Activated CD8-positive, alpha-beta T cell treated with anti-CD3 and anti-CD28 coated beads, Interleukin-2, amount 10 ng/mL, durations not matched to agents 7 days and 5 days (primary cell): ENCODE data around the gene PROCA1. TPM values are rescaled to one million over a fixed set of nuclear protein-coding genes. Genes with fewer than 3 reads are reported as not detected.
A peak's percentile ranks its signal among the peaks of the same experiment; 100 is the strongest.
"Not testable (repeated sequence)": the region's sequence is repeated elsewhere in the genome, so short reads cannot be mapped to it uniquely, and the experiment has no call there.

ENCODE experiments used
- ATAC-seq: fragments of 150-1000 bp; cut with Tn5 transposase; one replicate; pipeline ENCODE4 v1.10.0; 2021; ENCODE audit warnings: moderate library complexity
- CTCF ChIA-PET: fragments of 350-600 bp; sonication (Branson Sonifier 250); formaldehyde crosslinking; loops from one replicate; lab custom pipeline; 2021; ENCODE audit warnings: antibody characterized with exemption; lab: Charles Lee
- POLR2A ChIA-PET: fragments of 350-600 bp; sonication (Branson Sonifier 250); formaldehyde crosslinking; loops from one replicate; lab custom pipeline; 2021; ENCODE audit warnings: antibody characterized with exemption; lab: Charles Lee
- DNase-seq: peaks from one replicate; pipeline ENCODE4 v3.0.0-alpha.2; 2020
- H3K27ac Mint-ChIP-seq: one replicate; pipeline ENCODE4 v1.8.0; 2021; ENCODE audit warnings: mild to moderate bottlenecking, mixed read lengths
- H3K27me3 Mint-ChIP-seq: one replicate; pipeline ENCODE4 v1.8.0; 2021; ENCODE audit warnings: low read depth, mixed read lengths
- H3K36me3 Mint-ChIP-seq: one replicate; pipeline ENCODE4 v1.8.0; 2021; ENCODE audit warnings: low read depth, mixed read lengths
- H3K4me1 Mint-ChIP-seq: one replicate; pipeline ENCODE4 v1.8.0; 2021; ENCODE audit warnings: low read depth, mixed read lengths
- H3K4me3 Mint-ChIP-seq: one replicate; pipeline ENCODE4 v1.8.0; 2021; ENCODE audit warnings: mild to moderate bottlenecking, mixed read lengths
- H3K9me3 Mint-ChIP-seq: one replicate; pipeline ENCODE4 v1.8.0; 2022; ENCODE audit warnings: mixed read lengths; ENCODE audit not compliant: insufficient read depth
- total RNA-seq, 2 experiments: library from RNA; stranded (reverse); gene quantifications; one replicate each; pipeline ENCODE4 v1.2.3, GENCODE V29; 2021

PROCA1 gene
- total RNA-seq, 2 experiments from 2014 or later, result 5.3 to 6.1 TPM

- Mint-ChIP-seq H3K4me1 (peaks cover 36% of the 10 kb centered on the region), H3K36me3 (peaks cover 45% of the 10 kb centered on the region)
Measured at GRCh38 chr17:28661635-28662526, 49.8 kb downstream of the PROCA1 start, which contains the start of the genes SDF2 and SUPT6H. Gene SDF2, minus strand, starts transcription at chr17:28661906. Its CDS starts 30 bp downstream, at chr17:28661876. Gene SUPT6H, plus strand, starts transcription at chr17:28662205. Its CDS starts 11,197 bp downstream, at chr17:28673402.

GRCh38 chr17:28659497-28659881, 52.2 kb downstream of the PROCA1 start:
- H3K4me1 Mint-ChIP-seq, result peaks cover 29% of the 10 kb centered on the region
- DNase-seq, H3K4me3 Mint-ChIP-seq, POLR2A ChIA-PET, ATAC-seq, H3K27me3 Mint-ChIP-seq, H3K9me3 Mint-ChIP-seq, H3K27ac Mint-ChIP-seq: not testable (repeated sequence)
- CTCF ChIA-PET, result interaction anchor here (5.3 kb wide), 1 partner anchor 15 kb away, joined by 104 read pairs; the partner anchor contains the start of gene BLTP2
- peaks cover 46% of the 10 kb centered on the region for H3K36me3 Mint-ChIP-seq

More at GRCh38 chr17:28661635-28662526, 49.8 kb downstream of the PROCA1 start, which contains the start of the genes SDF2 and SUPT6H:
- POLR2A ChIA-PET, result interaction anchor here (0.6 to 2.9 kb wide), 19 partner anchors 9 to 326 kb away, joined by 3 to 67 read pairs (median 4); partner anchors contain the start of genes ALDOC, BLTP2, IFT20 and PROCA1
- peak within 1 kb of the TSS; percentile 99 for H3K4me3 Mint-ChIP-seq
- DNase-seq (peak; percentile 96), ATAC-seq (peak; percentile 90)
- CTCF ChIA-PET, result interaction anchor here (0.8 to 5.3 kb wide), 19 partner anchors 10 to 488 kb away, joined by 3 to 104 read pairs (median 3); partner anchors contain the start of genes BLTP2, PIGS and TLCD1
- peak within 1 kb of the TSS; percentile 100 for H3K27ac Mint-ChIP-seq
- H3K9me3 Mint-ChIP-seq, result no peaks in the 10 kb centered on the region
- no peaks in the 10 kb centered on the region for H3K27me3 Mint-ChIP-seq

DNA sequence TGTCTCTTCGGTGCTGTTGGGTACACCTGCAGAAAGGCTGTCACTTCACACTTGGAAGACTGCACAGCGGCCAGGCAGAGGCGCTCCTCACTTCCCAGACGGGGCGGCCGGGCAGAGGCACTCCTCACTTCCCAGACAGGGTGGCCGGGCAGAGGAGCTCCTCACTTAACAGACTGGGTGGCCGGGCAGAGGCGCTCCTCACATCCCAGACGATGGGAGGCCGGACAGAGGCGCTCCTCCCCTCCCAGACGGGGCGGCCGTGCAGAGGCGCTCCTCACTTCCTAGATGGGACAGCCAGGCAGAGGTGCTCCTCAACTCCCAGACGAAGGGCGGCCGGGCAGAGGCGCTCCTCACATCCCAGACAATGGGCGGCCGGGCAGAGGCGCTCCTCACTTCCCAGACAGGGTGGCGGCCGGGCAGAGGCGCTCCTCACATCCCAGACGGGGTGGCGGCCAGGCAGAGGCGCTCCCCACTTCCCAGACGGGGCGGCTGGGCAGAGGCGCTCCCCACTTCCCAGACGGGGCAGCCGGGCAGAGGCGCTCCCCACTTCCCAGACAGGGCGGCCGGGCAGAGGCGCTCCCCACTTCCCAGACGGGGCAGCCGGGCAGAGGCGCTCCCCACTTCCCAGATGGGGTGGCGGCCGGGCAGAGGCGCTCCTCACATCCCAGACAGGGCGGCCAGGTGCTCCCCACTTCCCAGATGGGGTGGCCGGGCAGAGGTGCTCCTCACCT, 52.8 kb downstream of the PROCA1 start:
- POLR2A ChIA-PET, CTCF ChIA-PET, H3K27ac Mint-ChIP-seq: not testable (repeated sequence)

GRCh38 chr17:28658342-28658741, 53.3 kb downstream of the PROCA1 start:
- Mint-ChIP-seq H3K4me1 (peaks cover 21% of the 10 kb centered on the region), H3K36me3 (peaks cover 43% of the 10 kb centered on the region)
- DNase-seq, H3K27me3 Mint-ChIP-seq, H3K9me3 Mint-ChIP-seq, POLR2A ChIA-PET, H3K4me3 Mint-ChIP-seq, H3K27ac Mint-ChIP-seq, ATAC-seq: not testable (repeated sequence)
- CTCF ChIA-PET, result interaction anchor here (2.0 kb wide), 1 partner anchor 11 kb away, joined by 9 read pairs; no protein-coding TSS in a partner anchor

More for the DNA sequence above, 52.8 kb downstream of the PROCA1 start:
- Mint-ChIP-seq H3K4me1 (peaks cover 26% of the 10 kb centered on the region), H3K36me3 (peaks cover 46% of the 10 kb centered on the region)
- not testable (repeated sequence) for DNase-seq, H3K27me3 Mint-ChIP-seq, H3K9me3 Mint-ChIP-seq, ATAC-seq, H3K4me3 Mint-ChIP-seq

- DNase-seq (no peak), ATAC-seq (no peak)
- CTCF ChIA-PET, result interaction anchor here (0.8 to 2.0 kb wide), 2 partner anchors 9 to 11 kb away, joined by 4 to 9 read pairs; no protein-coding TSS in a partner anchor
- no peaks in the 10 kb centered on the region for H3K9me3 Mint-ChIP-seq
- POLR2A ChIA-PET, result no interaction called here
- H3K4me3 Mint-ChIP-seq, result no peak overlapping the region
- H3K27me3 Mint-ChIP-seq, result no peaks in the 10 kb centered on the region
- H3K36me3 Mint-ChIP-seq, result peaks cover 45% of the 10 kb centered on the region
- H3K27ac Mint-ChIP-seq, result no peak overlapping the region
- peaks cover 16% of the 10 kb centered on the region for H3K4me1 Mint-ChIP-seq
Measured at GRCh38 chr17:28657756-28658155, 53.9 kb downstream of the PROCA1 start.

GRCh38 chr17:28655160-28655559, 56.5 kb downstream of the PROCA1 start:
- CTCF ChIA-PET, result interaction anchor here (0.6 kb wide), 1 partner anchor 8 kb away, joined by 3 read pairs; no protein-coding TSS in a partner anchor

More at GRCh38 chr17:28655160-28655559, 56.5 kb downstream of the PROCA1 start:
- Mint-ChIP-seq H3K4me1 (peaks cover 7% of the 10 kb centered on the region), H3K9me3 (no peaks in the 10 kb centered on the region), H3K27ac (no peak overlapping the region), H3K27me3 (no peaks in the 10 kb centered on the region), H3K36me3 (peaks cover 43% of the 10 kb centered on the region), H3K4me3 (no peak overlapping the region)
- ATAC-seq (no peak), DNase-seq (no peak)
- POLR2A ChIA-PET, result interaction anchor here (0.7 kb wide), 1 partner anchor 17 kb away, joined by 3 read pairs; no protein-coding TSS in a partner anchor

Other genes with a start within 250 kb of the PROCA1 start
- gene SLC13A2, start 238.2 kb downstream of the PROCA1 start, total RNA-seq, result not detected
- gene FOXN1, start 205.5 kb downstream of the PROCA1 start, total RNA-seq, result not detected
- gene UNC119, start 159.3 kb downstream of the PROCA1 start, total RNA-seq, result 10 to 100 TPM; 41.6 to 48.1 TPM
- 10 to 100 TPM; 60.0 to 61.1 TPM for gene PIGS, start 140.4 kb downstream of the PROCA1 start, total RNA-seq
- gene ALDOC, start 135.0 kb downstream of the PROCA1 start, total RNA-seq, result 10 to 100 TPM; 97.3 to 99.7 TPM
- gene SPAG5, start 112.9 kb downstream of the PROCA1 start, total RNA-seq, result 100 to 1,000 TPM; 162 to 170 TPM
- 10 to 100 TPM; 23.0 to 28.7 TPM for gene RSKR, start 97.7 kb downstream of the PROCA1 start, total RNA-seq
- 100 to 1,000 TPM; 162 to 169 TPM for gene BLTP2, start 66.7 kb downstream of the PROCA1 start, total RNA-seq
- 10 to 100 TPM; 51.7 to 54.5 TPM for gene SDF2, start 50.0 kb downstream of the PROCA1 start, total RNA-seq
- 10 to 100 TPM; 69.4 to 72.8 TPM for gene SUPT6H, start 49.7 kb downstream of the PROCA1 start, total RNA-seq
- 10 to 100 TPM in 1 of 2 experiments, 1 to 10 TPM in 1; 10.0 to 12.7 TPM for gene RAB34, start 6.0 kb upstream of the PROCA1 start, total RNA-seq
- gene RPL23A, start 8.1 kb upstream of the PROCA1 start, total RNA-seq, result 1,000 to 10,000 TPM; 1,988 to 2,040 TPM
- gene TLCD1, start 14.3 kb upstream of the PROCA1 start, total RNA-seq, result 1 to 10 TPM; 2.8 to 3.0 TPM
- gene NEK8, start 16.9 kb upstream of the PROCA1 start, total RNA-seq, result 1 to 10 TPM; 4.8 to 5.0 TPM
- 10 to 100 TPM; 66.0 to 78.4 TPM for gene TRAF4, start 32.1 kb upstream of the PROCA1 start, total RNA-seq
- gene FAM222B, start 130.9 kb upstream of the PROCA1 start, total RNA-seq, result 10 to 100 TPM; 15.4 to 17.1 TPM
- 10 to 100 TPM; 46.3 to 50.7 TPM for gene ERAL1, start 143.1 kb upstream of the PROCA1 start, total RNA-seq
- 100 to 1,000 TPM; 197 to 198 TPM for gene FLOT2, start 185.8 kb upstream of the PROCA1 start, total RNA-seq
- 10 to 100 TPM; 29.2 to 29.3 TPM for gene DHRS13, start 191.2 kb upstream of the PROCA1 start, total RNA-seq
- 10 to 100 TPM; 66.5 to 67.4 TPM for gene PHF12, start 239.6 kb upstream of the PROCA1 start, total RNA-seq